HepG2 (cell line): ENCODE measurements around the gene RSPH4A. TPM values are rescaled to one million over a fixed set of nuclear protein-coding genes. Genes with fewer than 3 reads are reported as not detected.

Source experiments
- ATAC-seq: fragments of 200-7000 bp; cut with Tn5 transposase; 3 replicates; pipeline ENCODE4 v1.9.1; 2020; ENCODE audit warnings: mild to moderate bottlenecking, moderate library complexity
- BruUV-seq: library from RNA; stranded (reverse); fragments of 400-500 nt; replicated peaks from 2 replicates; lab custom pipeline; 2021; lab: Mats Ljungman, UMichigan
- CTCF ChIA-PET: fragments of 300-600 bp; formaldehyde crosslinking; extraction: SDS; loops from one replicate; lab custom pipeline; 2021; ENCODE audit warnings: low total read pairs, inconsistent platforms, low intra/inter-chr PET ratio; lab: Yijun Ruan, JAX
- POLR2A ChIA-PET: fragments of 350-600 bp; sonication (Branson Sonifier 250); formaldehyde crosslinking; loops from one replicate; lab custom pipeline; 2020; ENCODE audit warnings: antibody characterized with exemption, inconsistent platforms; lab: Yijun Ruan, JAX
- DNase-seq: peaks from one replicate; pipeline ENCODE4 v3.0.0-alpha.2; 2015; ENCODE audit warnings: low spot score
- FAIRE-seq: peaks from 3 replicates; lab custom pipeline; 2011; peaks lifted over from hg19 to GRCh38; lab: Jason Lieb, UNC
- H2AFZ ChIP-seq: one replicate; pipeline ENCODE4 v1.6.1; 2011; ENCODE audit warnings: low read length, inconsistent platforms
- H3K27ac ChIP-seq: fragments of 300-600 bp; 3 replicates; pipeline ENCODE4 v1.8.0; 2011; ENCODE audit warnings: mixed run types, mild to moderate bottlenecking, mixed read lengths, low read length, inconsistent platforms; ENCODE audit not compliant: insufficient read depth; ENCODE audit errors: extremely low read length
- H3K27me3 ChIP-seq, 2 experiments: fragments of 200-600 bp in 1 of 2; 2 replicates in 1 of 2; 3 replicates in 1 of 2; pipeline versions ENCODE4 v1.6.0 to v1.8.0; 2011; ENCODE audit warnings: low read length in 2 of 2, mild to moderate bottlenecking in 2 of 2, moderate library complexity in 2 of 2, inconsistent platforms in 1 of 2; ENCODE audit not compliant: insufficient read depth in 2 of 2, control insufficient read depth in 1 of 2
- H3K36me3 ChIP-seq, 2 experiments: fragments of 200-600 bp in 1 of 2; replicated peaks in 1 of 2; 2 replicates in 1 of 2; 3 replicates in 1 of 2; pipeline versions ENCODE4 v1.5.1 to v1.8.0; 2011; ENCODE audit warnings: low read length in 2 of 2, inconsistent platforms in 1 of 2; ENCODE audit not compliant: insufficient read depth in 2 of 2, control insufficient read depth in 1 of 2
- H3K4me1 ChIP-seq: 2 replicates; pipeline ENCODE4 v1.5.1; 2012; ENCODE audit warnings: low read length, inconsistent platforms; ENCODE audit not compliant: insufficient read depth
- H3K4me2 ChIP-seq: 2 replicates; pipeline ENCODE4 v1.6.0; 2011; ENCODE audit warnings: low read depth, low read length, inconsistent platforms
- H3K4me3 ChIP-seq, 3 experiments: fragments of 200-600 bp in 1 of 3; sonication (generic), shearing (Covaris generic) in 1 of 3; replicated peaks in 1 of 3; 2 replicates each; pipeline ENCODE4 v1.5.1; 2011 to 2016; ENCODE audit warnings: low read length in 3 of 3, inconsistent platforms in 2 of 3, low read depth in 2 of 3, mild to moderate bottlenecking in 2 of 3, control low read depth in 1 of 3, mixed read lengths in 1 of 3; ENCODE audit not compliant: insufficient read depth in 1 of 3
- H3K79me2 ChIP-seq: one replicate; pipeline ENCODE4 v1.6.1; 2011; ENCODE audit warnings: low read length, inconsistent platforms; ENCODE audit not compliant: insufficient read depth
- H3K9ac ChIP-seq: 2 replicates; pipeline ENCODE4 v1.6.0; 2011; ENCODE audit warnings: mild to moderate bottlenecking, low read depth, low read length, inconsistent platforms; ENCODE audit not compliant: insufficient read depth
- H3K9me3 ChIP-seq: 2 replicates; pipeline ENCODE4 v1.5.1; 2012; ENCODE audit warnings: mild to moderate bottlenecking, low read length
- H4K20me1 ChIP-seq: 2 replicates; pipeline ENCODE4 v1.6.0; 2011; ENCODE audit warnings: inconsistent platforms, mild to moderate bottlenecking, low read length, moderate library complexity; ENCODE audit not compliant: insufficient read depth
- ADNP ChIP-seq: sonication (generic); formaldehyde crosslinking; IDR thresholded peaks from 2 replicates; pipeline ENCODE4 v1.4.0; 2020; ENCODE audit warnings: missing genetic modification reagents
- ATAD3A ChIP-seq: sonication (generic); formaldehyde crosslinking; IDR thresholded peaks from 2 replicates; pipeline ENCODE4 v1.4.0; 2020; ENCODE audit warnings: missing genetic modification reagents
- CC2D1A ChIP-seq: sonication (generic); formaldehyde crosslinking; IDR thresholded peaks from 2 replicates; pipeline ENCODE4 v1.8.1; 2023; ENCODE audit warnings: mild to moderate bottlenecking, missing genetic modification reagents
- FOXK2 ChIP-seq: fragments of 450-650 bp; IDR thresholded peaks from 2 replicates; pipeline ENCODE4 v1.6.1; 2016
- FOXP1 ChIP-seq, 2 experiments: fragments of 450-650 bp in 1 of 2; IDR thresholded peaks; 2 replicates each; pipeline ENCODE4 v1.6.1; 2017 to 2018; ENCODE audit warnings: antibody characterized with exemption in 1 of 2
- NFIC ChIP-seq: IDR thresholded peaks from 2 replicates; pipeline ENCODE4 v1.6.1; 2012; ENCODE audit warnings: mild to moderate bottlenecking, low read length, inconsistent platforms
- STAG1 ChIP-seq: sonication (generic); formaldehyde crosslinking; IDR thresholded peaks from 2 replicates; pipeline ENCODE4 v1.4.0; 2020; ENCODE audit warnings: missing genetic modification reagents
- ZFAT ChIP-seq: sonication (generic); formaldehyde crosslinking; conservative IDR thresholded peaks from 2 replicates; pipeline ENCODE4 v1.8.1; 2023; ENCODE audit warnings: missing genetic modification reagents, inconsistent platforms
- ZNF20 ChIP-seq: sonication (generic); formaldehyde crosslinking; IDR thresholded peaks from 2 replicates; pipeline ENCODE4 v1.4.0; 2020; ENCODE audit warnings: mild to moderate bottlenecking, moderate library complexity, missing genetic modification reagents
- ZNF264 ChIP-seq: sonication (generic); formaldehyde crosslinking; IDR thresholded peaks from 2 replicates; pipeline ENCODE4 v1.4.0; 2020; ENCODE audit warnings: missing genetic modification reagents
- ZNF33A ChIP-seq: sonication (generic); formaldehyde crosslinking; IDR thresholded peaks from 2 replicates; pipeline ENCODE4 v1.5.1; 2020; ENCODE audit warnings: missing genetic modification reagents, mild to moderate bottlenecking, moderate library complexity, borderline replicate concordance
- ZNF446 ChIP-seq: sonication (generic); formaldehyde crosslinking; IDR thresholded peaks from 2 replicates; pipeline ENCODE4 v1.5.0; 2020; ENCODE audit warnings: mild to moderate bottlenecking, missing genetic modification reagents
- ZNF556 ChIP-seq: sonication (generic); formaldehyde crosslinking; IDR thresholded peaks from 2 replicates; pipeline ENCODE4 v1.4.0; 2020; ENCODE audit warnings: mild to moderate bottlenecking, missing genetic modification reagents, borderline replicate concordance
- ZNF616 ChIP-seq: sonication (generic); formaldehyde crosslinking; IDR thresholded peaks from 2 replicates; pipeline ENCODE4 v1.5.0; 2020; ENCODE audit warnings: low read depth, mild to moderate bottlenecking, missing genetic modification reagents
- ZNF746 ChIP-seq: sonication (generic); formaldehyde crosslinking; IDR thresholded peaks from 2 replicates; pipeline ENCODE4 v1.8.0; 2022; ENCODE audit warnings: mild to moderate bottlenecking, missing genetic modification reagents
- WGBS: methylation state at CpG from one replicate; pipeline ENCODE4 v1.1.6; 2017; ENCODE audit warnings: low lambda C conversion rate; 5-methylcytosine and 5-hydroxymethylcytosine counted together
- in situ Hi-C: cut with HindIII; loops from 2 replicates; pipeline ENCODE4 v1.10.0; 2017; ENCODE audit warnings: low pct_unique_long_range_greater_than_20kb; ENCODE audit not compliant: extremely low pct_ligation_motif_present
- intact Hi-C: fragments of 100-400 bp; cut with micrococcal nuclease; formaldehyde crosslinking; loops from one replicate; pipeline ENCODE4 v1.10.0; 2022; ENCODE audit not compliant: unreplicated experiment
- polyA plus RNA-seq, 8 experiments: library from polyadenylated mRNA; depleted of rRNA in 3 of 8; stranded (reverse) in 7 of 8; unstranded in 1 of 8; fragments of >200 nt; fragmentation: Illumina TruSeq in 4 of 8; extraction: Trizol in 4 of 8; gene quantifications; 2 replicates each; pipeline versions ENCODE4 v1.2.1 to v1.2.3, GENCODE V29; 2011 to 2016; ENCODE audit warnings: low read depth in 4 of 8, missing spikeins in 1 of 8, mixed read lengths in 1 of 8; ENCODE audit not compliant: insufficient read depth in 1 of 8
- total RNA-seq, 5 experiments: library from RNA; depleted of rRNA; stranded (reverse); fragments of >200 nt; fragmentation: Illumina TruSeq; extraction: Trizol; gene quantifications; 2 replicates each; pipeline ENCODE4 v1.2.3, GENCODE V29; 2016; ENCODE audit warnings: low read depth in 1 of 5

The RSPH4A gene
- total and polyA plus RNA-seq, 2 of the 13 experiments (the other 11 are each of a cell fraction or from before 2014, with no cell fraction given) = 0.24 to 0.40 TPM

DNA sequence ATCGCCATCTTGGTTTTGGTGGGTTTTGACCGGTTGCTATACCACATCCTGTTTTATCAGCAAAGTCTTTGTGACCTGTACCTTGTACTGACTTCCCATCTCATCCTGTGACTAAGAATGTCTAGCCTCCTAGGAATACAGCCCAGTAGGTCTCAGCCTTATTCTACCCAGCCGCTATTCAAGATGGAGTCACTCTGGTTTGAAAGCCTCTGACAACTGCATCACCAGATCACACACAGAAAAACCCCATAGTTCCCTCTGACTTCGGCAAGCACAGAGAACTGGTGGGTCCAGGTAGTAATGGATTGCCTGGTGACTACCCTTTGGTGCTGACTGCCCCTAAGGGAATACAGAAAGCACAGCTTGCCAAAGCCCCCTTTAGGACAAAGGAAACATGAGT lies 10.3 kb upstream of the RSPH4A start:
- DNase-seq = no peak
- TF ChIP-seq ZNF446 (CRISPR knock-in tag) = no peak
- Histone ChIP-seq H3K27ac (no peak overlapping the region), H2AFZ (no peak overlapping the region), H4K20me1 (no peaks in the 10 kb centered on the region), H3K4me1 (no peaks in the 10 kb centered on the region), H3K4me3 (no peak overlapping the region), H3K27me3 (no peaks in the 10 kb centered on the region; a peak in 1 of 5 replicates), H3K79me2 (no peaks in the 10 kb centered on the region), H3K4me2 (no peak overlapping the region), H3K9ac (no peak overlapping the region), H3K36me3 (no peaks in the 10 kb centered on the region), H3K9me3 (no peaks in the 10 kb centered on the region)
- intact Hi-C loops (no loop called here), in situ Hi-C loops (no loop called here)
- WGBS = 93% methylated on average over 4 of the region's 4 CpGs
- BruUV-seq = no TSS peak
- no peak for ATAC-seq
- POLR2A ChIA-PET = no interaction called here
- FAIRE-seq = no peak
- CTCF ChIA-PET = no interaction called here

DNA sequence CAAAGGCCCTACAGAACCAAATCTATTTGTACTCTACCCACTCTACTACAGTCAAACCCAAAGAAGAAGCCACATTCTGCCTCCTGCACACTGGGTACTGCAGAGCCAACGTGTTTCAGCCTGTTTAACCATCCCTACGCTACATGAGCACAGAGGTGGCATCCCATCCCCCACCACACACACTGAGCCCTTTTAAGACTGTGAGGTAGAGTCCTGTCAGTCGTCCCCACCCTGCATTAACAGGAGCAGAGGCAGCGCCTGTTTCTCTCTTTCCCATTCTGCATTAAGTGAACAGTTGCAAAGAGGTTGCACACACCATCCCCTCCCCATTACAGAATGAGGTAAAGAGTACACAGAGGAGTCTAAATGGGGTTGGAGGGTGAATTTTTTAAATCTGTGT lies 5.2 kb upstream of the RSPH4A start:
- ChIA-PET POLR2A (no interaction called here), CTCF (no interaction called here)
- H3K4me2 ChIP-seq = no peak overlapping the region
- H3K79me2 ChIP-seq = no peaks in the 10 kb centered on the region
- H3K27me3 ChIP-seq = no peaks in the 10 kb centered on the region; a peak in 1 of 5 replicates
- H3K9ac ChIP-seq = no peak overlapping the region
- ATAC-seq = no peak
- TF ChIP-seq FOXK2 (no peak), ZNF33A (CRISPR knock-in tag) (no peak), ZNF746 (CRISPR knock-in tag) (no peak), ADNP (no peak), ZNF616 (CRISPR knock-in tag) (no peak), ZNF20 (CRISPR knock-in tag) (no peak), ATAD3A (CRISPR knock-in tag) (no peak), ZNF556 (CRISPR knock-in tag) (no peak), ZNF264 (no peak), FOXP1 (IDR thresholded peaks at IDR 0.05) (no peak), FOXP1 (CRISPR knock-in tag; IDR thresholded peaks at IDR 0.05) (no peak), NFIC (no peak), CC2D1A (CRISPR knock-in tag) (no peak), STAG1 (CRISPR knock-in tag) (no peak), ZFAT (CRISPR knock-in tag) (no peak)
- no peaks in the 10 kb centered on the region for H4K20me1 ChIP-seq
- DNase-seq = no peak
- no peak overlapping the region for H3K27ac ChIP-seq
- H3K4me1 ChIP-seq = no peaks in the 10 kb centered on the region
- no peak for FAIRE-seq
- no peak overlapping the region for H2AFZ ChIP-seq
- BruUV-seq = no TSS peak
- intact Hi-C loops (no loop called here), in situ Hi-C loops (no loop called here)
- no peaks in the 10 kb centered on the region for H3K9me3 ChIP-seq
- H3K4me3 ChIP-seq = no peak overlapping the region
- no peaks in the 10 kb centered on the region for H3K36me3 ChIP-seq
- 75% methylated on average over 4 of the region's 4 CpGs for WGBS
